GM21381 (cell line): Measurements from ENCODE around the gene TEX14.
"Not testable (repeated sequence)": the region's sequence is repeated elsewhere in the genome, so short reads cannot be mapped to it uniquely, and the experiment has no call there.

Experiments used
- ATAC-seq: cut with Tn5 transposase; IDR thresholded peaks from one replicate; pipeline ENCODE4 v1.9.1; 2021; ENCODE audit warnings: mild to moderate bottlenecking, moderate library complexity; ENCODE audit not compliant: unreplicated experiment

Gene TEX14

GRCh38 chr17:58657962-58658803 lies 33.7 kb downstream of the TEX14 start:
- not testable (repeated sequence) for ATAC-seq

GRCh38 chr17:58648236-58648635 lies 43.6 kb downstream of the TEX14 start:
- ATAC-seq: no peak

GRCh38 chr17:58643147-58643546 lies 48.7 kb downstream of the TEX14 start:
- ATAC-seq: no peak

GRCh38 chr17:58641887-58642311 lies 49.9 kb downstream of the TEX14 start:
- no peak for ATAC-seq

- ATAC-seq: no peak
Observed at GRCh38 chr17:58640202-58640601, 51.6 kb downstream of the TEX14 start.

GRCh38 chr17:58639681-58640080 lies 52.2 kb downstream of the TEX14 start:
- ATAC-seq: no peak

GRCh38 chr17:58637011-58637570 lies 54.8 kb downstream of the TEX14 start:
- no peak for ATAC-seq

- ATAC-seq: no peak
Observed at GRCh38 chr17:58632324-58633314, 59.2 kb downstream of the TEX14 start.

- peak; percentile 83 for ATAC-seq
Observed at GRCh38 chr17:58631523-58632323, 60.1 kb downstream of the TEX14 start.

GRCh38 chr17:58630883-58631522 lies 60.8 kb downstream of the TEX14 start:
- no peak for ATAC-seq

- ATAC-seq: no peak
Observed at GRCh38 chr17:58626905-58627304, 64.9 kb downstream of the TEX14 start.

GRCh38 chr17:58624751-58625150 lies 67.1 kb downstream of the TEX14 start:
- no peak for ATAC-seq

- peak; percentile 77 for ATAC-seq
Observed at GRCh38 chr17:58621174-58621573, 70.7 kb downstream of the TEX14 start.

- ATAC-seq: no peak
Observed at GRCh38 chr17:58618336-58618735, 73.5 kb downstream of the TEX14 start.

- ATAC-seq: no peak
Observed at GRCh38 chr17:58617563-58617962, 74.3 kb downstream of the TEX14 start.

GRCh38 chr17:58615768-58616659 lies 75.8 kb downstream of the TEX14 start:
- peak; percentile 70 for ATAC-seq

- ATAC-seq: no peak
Observed at GRCh38 chr17:58614859-58615459, 76.9 kb downstream of the TEX14 start.

- no peak for ATAC-seq
Observed at GRCh38 chr17:58611331-58611730, 80.5 kb downstream of the TEX14 start.

GRCh38 chr17:58606934-58607333 lies 84.9 kb downstream of the TEX14 start:
- no peak for ATAC-seq
